Measurements from ENCODE around the gene SLF2.

SLF2 gene

DNA sequence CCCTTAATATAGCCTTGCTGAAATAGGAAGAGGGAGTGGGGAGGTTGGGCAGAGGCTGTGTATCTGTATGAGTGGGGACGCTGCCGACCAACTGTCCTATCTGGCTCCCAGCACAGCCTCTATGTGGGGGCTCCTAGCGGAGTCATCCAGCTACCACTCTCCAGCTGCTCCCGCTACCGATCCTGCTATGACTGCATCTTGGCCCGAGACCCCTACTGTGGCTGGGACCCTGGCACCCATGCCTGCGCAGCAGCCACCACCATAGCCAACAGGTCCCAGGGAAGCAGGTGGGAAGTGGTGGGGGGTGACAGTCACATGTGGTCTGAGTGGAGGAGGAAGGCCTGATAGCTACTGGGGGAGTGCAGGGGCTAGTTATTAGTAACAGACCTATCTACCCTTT is 67.9 kb downstream of the SLF2 start:
- no peak for DNase-seq (ENCODE audit: low read depth in 2 of 2)

DNA sequence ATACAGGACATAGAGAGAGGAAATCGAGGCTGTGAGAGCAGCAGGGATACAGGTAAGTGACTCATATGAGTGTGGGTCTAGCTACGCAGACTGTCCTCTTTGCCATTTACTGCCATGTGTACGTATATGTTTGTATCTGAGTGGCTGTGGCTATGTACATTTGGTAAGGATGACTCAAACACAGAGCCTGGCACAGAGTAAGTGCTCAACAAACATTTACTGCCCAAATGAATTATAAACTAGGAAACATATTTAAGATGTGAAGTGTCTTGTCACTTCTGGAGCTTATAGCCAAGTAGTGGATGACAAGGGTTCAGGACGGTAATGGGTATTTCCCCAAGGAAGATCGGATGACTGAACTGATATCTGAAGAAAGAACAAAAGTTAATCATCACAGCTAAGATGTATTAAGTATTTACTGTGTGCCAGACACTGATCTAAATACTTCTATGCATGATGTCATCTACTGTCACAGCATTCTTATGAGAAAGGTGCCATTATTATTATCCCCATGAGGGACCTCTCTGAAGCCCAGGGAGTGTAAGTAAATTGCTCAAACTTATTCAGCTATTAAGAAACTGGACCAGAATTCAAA is 68.5 kb downstream of the SLF2 start:
- no peak for DNase-seq (ENCODE audit: low read depth in 2 of 2)

DNA sequence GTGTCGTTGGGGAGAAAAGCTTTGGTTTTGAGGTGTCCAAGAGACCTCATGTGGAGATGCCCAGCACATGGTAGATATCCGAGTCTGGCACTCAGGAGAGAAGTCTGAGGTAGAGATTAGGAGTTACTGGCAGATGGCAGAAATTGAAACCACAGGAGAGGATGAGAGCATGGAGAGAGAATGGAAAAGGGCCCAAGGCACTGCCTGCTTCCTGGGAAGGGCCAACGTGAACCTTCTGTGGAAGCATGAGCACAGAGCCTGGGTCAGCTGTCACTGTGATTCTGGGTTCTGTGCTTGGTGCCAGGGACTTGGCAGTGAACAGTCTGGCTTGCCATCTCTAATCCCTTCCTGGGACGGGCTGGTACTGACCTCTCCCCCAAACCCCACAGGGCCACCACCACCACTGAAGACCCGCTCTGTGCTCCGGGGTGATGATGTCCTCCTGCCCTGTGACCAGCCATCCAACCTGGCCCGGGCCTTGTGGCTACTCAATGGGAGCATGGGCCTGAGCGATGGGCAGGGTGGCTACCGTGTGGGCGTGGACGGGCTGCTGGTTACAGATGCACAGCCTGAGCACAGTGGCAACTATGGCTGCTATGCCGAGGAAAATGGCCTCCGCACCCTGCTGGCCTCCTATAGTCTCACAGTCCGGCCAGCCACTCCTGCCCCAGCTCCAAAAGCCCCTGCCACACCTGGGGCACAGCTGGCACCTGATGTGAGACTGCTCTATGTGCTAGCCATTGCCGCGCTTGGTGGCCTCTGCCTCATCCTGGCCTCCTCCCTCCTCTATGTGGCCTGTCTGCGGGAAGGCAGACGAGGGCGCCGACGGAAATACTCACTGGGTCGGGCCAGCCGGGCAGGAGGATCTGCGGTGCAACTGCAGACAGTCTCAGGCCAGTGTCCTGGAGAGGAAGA is 70.4 kb downstream of the SLF2 start:
- no peak for DNase-seq (ENCODE audit: low read depth in 2 of 2)

DNA sequence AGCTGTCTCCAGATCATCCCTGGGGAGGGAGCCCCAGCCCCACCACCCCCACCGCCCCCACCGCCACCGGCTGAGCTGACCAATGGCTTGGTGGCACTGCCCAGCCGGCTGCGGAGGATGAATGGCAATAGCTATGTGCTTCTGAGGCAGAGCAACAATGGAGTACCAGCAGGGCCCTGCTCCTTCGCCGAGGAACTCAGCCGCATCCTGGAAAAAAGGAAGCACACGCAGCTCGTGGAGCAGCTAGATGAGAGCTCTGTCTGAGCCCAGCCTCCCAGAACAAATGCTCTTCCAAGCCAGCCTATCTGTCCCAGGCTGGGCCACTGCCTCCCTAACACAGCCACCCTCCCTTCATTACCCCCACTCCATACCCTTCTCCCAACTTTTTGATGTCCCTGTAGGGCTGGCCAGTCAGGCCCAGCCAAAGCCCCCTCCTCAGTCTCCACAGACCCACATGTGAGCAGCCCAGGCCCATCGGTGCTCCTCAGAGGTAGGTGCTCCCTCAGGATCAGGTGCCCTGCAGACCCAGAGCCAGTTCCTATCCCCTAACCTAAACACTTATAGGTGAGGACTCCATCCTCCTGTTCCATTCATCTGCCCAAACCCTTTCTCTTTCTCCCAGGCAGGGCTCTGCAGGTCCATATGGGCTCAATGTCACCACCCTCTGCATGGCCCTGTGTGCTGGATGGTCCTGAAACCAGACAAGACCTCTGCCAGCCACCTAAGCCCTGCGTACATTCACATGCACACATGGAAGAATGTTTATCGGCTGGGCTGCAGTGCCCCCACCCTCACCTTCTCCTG is 71.3 kb downstream of the SLF2 start:
- no peak for DNase-seq (ENCODE audit: low read depth in 2 of 2)

DNA sequence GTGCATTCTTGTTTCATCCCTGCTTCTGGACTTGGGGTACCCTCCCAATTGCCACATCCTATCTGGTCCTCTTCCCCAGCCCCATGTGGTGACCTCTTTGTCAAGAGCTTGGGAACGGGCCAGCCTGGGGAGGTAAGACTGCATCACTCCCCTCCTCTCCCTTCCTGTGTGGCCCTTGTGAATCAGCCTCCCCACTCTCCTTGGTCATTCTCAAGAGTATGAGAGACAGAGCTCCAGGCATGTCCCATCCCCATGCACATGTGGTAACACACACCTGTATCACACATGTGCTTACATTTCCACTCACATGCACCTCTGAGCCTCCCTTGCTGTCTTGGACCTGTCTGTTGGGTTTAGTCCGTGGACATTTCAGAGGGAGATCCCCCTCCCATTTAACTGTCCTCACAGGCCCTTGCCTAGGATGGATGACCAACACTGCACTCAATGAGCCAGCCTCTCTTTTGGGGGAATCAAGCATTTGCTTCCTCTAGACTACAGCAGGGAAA is 72.0 kb downstream of the SLF2 start:
- no peak for DNase-seq (ENCODE audit: low read depth in 2 of 2)

DNA sequence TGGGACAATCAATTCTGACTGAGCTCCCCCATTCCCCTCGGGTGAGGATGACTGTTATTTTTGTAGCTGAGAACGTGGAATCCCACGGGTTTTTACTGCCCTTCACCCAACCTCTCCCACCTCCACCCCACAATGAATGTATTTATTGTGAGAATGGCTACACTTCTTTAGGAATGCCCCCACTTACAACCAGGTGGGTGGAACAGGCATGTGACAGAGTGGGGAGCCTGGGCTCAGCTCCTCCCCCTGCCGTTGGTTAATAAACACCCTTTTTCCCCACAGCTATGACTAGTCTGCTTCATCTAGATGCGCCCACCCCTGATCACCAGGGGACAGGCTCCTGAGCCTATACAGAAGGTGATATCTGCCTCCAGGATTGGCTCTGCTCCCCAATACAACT is 72.6 kb downstream of the SLF2 start:
- DNase-seq (ENCODE audit: low read depth in 2 of 2): no peak

DNA sequence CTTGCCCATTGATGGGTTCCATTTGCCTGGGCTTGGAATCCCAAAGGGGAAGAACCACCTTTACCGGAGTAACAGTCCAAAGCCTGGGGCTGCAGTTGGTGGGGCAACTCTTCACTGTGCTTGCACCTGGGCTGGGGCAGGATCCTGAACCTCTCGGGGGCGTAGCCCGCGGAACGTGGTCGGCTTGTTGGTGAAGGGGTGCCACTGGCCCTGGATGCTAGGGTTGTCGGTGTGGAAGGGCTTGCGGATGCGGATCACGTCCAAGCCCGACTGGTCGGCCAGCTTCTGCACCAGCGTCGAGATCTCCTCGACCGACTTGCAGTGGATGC is 73.8 kb downstream of the SLF2 start:
- DNase-seq (ENCODE audit: low read depth in 2 of 2): no peak

DNA sequence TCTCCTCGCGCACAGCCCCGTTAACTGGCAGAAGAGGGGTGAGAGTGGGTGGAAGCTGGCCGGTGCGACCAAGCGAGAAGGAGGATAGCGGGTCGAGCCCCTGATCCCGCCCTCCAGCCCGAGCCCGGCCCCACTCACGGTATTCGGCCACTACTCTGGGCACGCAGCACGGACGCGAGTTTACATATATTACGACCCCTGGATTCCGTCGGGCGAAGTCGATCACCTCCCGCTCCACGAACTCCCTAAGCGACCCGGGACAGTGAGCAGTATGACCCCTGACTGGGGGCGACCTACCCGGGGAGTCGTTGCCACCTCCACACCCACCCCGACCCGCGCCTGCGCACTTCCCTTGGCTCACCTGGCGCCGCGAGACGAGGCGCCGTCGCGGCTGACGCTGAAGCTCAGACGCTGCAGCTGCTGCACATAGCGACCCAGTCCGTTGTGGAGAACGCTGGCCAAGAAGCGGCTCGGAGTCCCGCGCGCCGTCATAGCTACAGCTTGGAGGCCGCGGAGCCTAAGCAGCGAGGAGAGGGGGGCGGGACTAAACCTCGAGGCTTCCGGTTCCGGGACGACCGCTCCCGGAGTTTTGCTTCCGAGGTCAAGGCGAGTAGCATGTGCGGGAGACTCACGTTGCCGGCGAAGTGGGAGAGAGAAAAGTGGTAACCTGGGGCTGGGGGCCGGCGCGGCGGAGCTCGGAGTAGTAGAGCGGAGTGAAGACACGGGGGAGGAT is 74.4 kb downstream of the SLF2 start, which contains the start of the genes MRPL43 and TWNK:
MRPL43 (minus strand) TSS at position 546 of the 733 bp plus-strand sequence; CDS start at position 492, 54 bp downstream.
TWNK (plus strand) TSS at position 592 of the 733 bp plus-strand sequence. CDS start 668 bp downstream, outside the sequence.
- peak; percentile 74 to 77 for DNase-seq (ENCODE audit: low read depth in 2 of 2)

DNA sequence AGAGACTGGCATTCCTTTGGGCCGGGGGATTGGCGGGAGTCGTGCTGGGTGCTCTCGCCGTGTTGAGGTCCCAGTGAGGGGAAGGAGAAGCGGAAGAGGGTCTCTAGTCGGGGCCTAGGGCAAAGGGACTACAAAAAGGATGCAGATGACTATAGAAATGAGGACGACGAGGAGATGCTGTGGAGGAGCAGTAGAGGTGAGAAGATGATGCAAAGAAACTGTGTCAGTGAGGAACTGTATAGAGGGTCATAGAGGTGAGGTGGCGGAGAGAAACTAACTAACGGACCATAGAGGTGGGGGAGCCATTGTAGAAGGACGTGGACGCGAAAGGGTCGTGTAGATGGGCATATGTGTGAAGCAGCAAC is 74.9 kb downstream of the SLF2 start:
- DNase-seq (ENCODE audit: low read depth in 2 of 2): no peak

DNA sequence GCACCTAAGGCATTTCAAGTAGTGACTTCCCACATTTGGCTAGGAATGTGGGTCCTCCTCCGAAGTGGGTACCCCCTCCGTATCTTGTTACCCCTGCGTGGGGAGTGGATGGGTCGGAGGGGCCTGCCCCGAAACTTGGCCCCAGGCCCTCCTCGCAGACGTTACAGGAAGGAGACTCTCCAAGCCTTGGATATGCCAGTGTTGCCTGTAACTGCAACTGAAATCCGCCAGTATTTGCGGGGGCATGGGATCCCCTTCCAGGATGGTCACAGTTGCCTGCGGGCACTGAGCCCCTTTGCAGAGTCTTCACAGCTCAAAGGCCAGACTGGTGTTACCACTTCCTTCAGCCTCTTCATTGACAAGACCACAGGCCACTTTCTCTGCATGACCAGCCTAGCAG is 75.4 kb downstream of the SLF2 start:
- no peak for DNase-seq (ENCODE audit: low read depth in 2 of 2)

DNA sequence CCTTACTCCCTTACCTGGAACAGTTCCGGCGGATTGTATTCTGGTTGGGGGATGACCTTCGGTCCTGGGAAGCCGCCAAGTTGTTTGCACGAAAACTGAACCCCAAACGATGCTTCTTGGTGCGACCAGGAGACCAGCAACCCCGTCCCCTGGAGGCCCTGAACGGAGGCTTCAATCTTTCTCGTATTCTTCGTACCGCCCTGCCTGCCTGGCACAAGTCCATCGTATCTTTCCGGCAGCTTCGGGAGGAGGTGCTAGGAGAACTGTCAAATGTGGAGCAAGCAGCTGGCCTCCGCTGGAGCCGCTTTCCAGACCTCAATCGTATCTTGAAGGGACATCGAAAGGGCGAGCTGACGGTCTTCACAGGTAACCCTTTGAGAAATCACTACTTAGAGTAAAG is 76.3 kb downstream of the SLF2 start:
- no peak for DNase-seq (ENCODE audit: low read depth in 2 of 2)

DNA sequence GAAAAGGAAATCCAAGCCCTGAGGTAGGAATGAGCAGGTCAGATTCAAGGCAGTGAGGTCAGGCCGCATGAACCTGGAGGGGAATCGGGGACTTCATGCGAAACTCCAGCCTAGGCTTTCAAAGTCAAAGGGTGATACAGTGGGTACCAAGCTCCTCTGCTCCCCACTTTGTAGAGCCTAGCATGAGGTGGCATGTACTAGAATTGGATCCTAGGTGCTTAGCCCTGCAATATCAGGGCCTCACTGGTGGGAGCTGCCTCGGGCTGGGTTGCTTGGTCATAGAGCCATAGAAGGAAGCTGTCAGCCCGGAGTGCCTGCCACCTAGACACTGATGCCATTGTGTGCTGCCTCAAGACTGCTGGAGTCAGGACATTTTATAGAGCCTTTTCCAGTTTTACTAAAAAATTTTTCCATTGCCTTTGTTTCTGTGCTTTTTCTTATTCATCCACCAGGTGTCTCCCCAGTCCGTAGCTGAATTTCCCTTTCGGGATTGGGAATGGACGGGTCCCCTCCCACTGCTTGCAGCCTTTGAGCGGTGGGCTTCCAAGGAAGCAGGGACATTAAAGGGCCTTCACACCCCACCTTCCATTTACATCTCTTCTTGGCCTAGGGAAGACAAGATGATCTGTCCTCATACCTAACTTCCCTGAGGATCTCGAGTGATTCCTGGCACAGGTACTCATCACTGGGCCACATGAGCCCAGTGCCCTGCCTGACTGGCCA is 81.4 kb downstream of the SLF2 start:
- no peak for DNase-seq (ENCODE audit: low read depth in 2 of 2)

DNA sequence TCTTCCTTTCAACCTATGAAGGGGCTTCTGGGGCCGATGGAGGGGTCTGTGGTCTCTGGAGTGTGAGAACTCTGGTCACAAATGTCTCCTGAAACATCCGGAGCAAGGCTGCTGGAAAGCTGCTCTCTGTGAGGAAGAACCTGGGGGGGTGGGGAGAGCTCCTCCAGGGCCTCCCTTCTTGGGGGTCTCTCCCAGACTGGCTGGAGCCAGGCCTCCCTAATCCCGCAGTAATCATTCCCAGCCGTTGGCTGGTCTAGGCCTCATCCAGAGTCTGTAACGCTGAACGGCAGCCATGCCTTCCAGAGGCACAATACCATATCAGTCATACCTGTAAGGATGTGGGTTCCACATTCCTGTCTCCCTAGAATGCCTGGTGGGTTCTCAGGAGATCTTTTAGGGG is 82.4 kb downstream of the SLF2 start:
- no peak for DNase-seq (ENCODE audit: low read depth in 2 of 2)

DNA sequence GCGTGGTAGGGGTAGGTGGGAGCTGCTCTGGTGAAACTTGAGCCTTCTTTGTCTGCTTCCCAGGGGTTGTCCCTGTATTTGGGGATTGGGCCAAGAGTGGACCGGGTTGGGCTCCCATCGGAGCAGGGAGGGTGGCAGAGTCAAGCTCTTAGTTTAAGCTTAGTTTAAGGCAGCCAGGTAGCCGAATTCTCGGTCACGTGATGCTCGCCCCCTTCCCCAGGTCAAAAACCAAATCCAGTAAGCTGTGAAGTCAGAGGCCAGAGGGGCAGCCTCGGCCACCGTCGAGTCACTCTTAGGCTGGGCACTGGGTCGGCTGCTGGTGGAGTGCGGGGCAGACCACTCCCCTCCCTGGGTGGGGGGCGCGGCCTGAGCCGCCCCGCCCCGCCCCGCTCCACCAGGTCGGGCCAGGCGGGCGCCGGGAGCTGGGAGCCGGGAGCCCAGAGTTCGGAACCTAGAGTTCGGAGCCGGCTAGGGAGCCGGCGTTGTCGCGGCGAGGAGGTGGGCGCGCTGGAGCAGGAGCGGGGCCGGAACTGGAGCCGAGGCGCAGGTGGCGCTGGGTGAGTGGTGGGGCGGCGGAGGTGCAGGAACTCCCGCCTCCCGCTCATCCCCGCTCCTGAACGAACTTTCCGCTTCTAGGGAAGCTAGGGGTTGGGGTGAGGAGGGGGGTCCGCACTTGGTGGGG is 84.1 kb downstream of the SLF2 start:
- peak in 1 of 2 donors; percentile 16 for DNase-seq (ENCODE audit: low read depth in 2 of 2)

DNA sequence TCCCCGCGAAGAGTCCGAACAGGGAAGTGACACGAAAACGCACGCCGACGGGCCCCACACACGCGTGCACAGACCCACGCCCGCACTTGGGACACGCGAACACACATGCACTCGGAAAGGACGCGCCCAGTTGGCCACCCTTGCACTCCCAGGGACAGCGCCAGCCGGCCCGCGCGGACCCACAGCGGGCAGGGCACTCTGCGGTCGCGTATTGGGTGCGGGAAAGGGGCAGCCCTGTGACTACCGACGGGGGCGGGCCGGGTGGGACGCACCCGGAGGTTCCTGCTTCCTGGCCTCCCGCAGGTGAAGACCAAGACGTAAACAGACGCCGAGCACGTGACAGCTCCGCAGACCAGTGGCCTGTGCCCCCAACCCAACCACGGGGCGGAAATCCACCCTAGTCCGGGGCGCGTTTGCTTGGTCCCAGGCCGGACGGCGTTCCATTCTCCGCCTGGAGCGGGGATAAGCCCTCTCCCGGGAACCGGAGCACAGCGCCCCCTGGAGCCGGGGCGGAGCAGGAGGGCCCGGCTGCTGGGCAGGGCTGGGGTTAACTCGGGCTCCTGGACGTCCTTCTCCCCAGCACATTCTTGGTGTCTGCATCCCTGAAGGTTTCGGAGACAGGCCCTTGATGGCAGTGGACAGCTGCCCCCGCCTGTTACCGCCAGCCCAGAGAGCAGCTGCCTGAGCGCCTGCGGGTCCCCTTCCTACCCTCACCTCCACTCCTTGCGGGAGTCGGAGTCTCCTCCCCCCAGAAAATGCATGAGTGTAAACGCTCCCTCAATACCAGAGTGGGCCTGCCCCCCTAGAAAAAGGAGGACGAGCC is 84.8 kb downstream of the SLF2 start:
- DNase-seq (ENCODE audit: low read depth in 2 of 2): peak in 1 of 2 donors; percentile 57

DNA sequence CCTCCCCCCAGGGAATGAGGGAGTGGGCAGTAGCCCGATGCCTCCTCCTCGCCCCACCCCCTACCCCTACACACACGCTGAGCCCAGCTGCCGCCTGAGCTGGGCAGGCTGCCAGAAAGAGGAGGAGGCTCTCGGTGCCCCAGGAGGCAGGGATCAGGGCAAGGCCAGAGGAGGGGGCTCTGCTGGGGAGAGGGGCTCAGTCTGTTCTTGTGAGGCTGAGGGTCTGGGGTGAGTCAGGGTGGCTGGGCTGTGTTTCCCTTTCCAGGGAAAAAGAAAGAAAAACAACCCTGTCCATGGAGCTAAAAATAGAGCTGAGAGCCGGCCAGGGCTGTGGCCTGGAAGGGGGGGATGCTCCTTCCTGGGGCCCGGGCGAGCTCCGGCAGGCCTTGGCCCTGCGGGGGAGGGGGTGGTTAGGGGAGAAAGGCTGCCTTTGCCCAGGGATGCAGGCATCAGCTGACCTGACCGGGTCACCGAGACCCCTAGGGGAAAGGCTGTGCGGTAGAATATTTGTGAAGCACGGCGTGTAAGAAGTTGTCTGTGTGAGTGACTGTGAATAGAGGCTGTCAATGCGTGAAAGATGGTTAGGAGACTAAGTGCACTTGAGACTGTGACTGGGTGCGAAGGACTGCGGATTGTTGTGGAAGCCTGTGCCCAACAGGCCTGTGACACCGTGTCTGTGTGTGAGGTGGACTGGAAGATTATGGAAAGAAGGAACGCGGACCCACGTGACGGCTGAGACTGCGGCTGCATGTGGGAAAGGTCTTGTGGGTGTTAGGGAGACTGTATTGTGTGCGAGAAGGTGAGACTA is 85.6 kb downstream of the SLF2 start:
- peak in 1 of 2 donors; percentile 49 for DNase-seq (ENCODE audit: low read depth in 2 of 2)

DNA sequence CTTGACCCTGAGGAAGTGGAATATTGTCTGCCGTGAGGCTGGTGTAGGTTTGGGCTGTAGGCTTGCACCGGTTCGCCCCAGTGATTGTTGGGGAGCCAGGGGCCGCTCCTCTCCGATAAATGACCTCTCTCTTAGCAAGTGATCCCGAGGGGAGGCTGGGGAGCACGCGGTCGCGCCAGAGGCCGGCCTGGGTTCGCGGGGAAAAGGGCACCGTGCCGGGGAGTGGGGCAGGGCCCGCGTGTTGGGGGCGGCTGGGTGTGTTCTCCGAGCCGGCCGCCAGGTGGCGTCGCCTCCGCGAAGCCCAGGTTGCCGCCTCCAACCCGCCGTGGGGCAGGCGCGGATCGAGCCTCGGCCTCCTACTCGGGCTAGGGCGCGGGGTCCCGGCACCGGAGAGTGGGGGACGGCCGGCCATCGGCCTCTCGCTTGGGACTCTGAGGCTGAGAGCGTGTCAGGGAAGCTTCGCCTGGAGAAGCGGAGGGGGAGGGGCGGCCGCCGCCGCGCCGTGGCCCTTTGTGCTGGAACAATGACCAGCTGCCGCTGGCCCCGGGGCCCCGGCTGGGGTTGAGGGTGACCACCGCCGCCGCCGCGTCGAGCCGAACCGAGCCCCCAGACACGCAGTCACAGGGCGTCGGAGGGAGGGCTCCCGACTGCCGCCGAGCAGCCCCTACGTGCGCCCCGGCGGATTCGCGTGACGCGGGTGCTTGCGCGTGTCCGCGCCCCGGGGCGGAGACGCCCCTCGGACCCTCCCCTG is 86.4 kb downstream of the SLF2 start:
- DNase-seq (ENCODE audit: low read depth in 2 of 2): peak in 1 of 2 donors; percentile 73

DNA sequence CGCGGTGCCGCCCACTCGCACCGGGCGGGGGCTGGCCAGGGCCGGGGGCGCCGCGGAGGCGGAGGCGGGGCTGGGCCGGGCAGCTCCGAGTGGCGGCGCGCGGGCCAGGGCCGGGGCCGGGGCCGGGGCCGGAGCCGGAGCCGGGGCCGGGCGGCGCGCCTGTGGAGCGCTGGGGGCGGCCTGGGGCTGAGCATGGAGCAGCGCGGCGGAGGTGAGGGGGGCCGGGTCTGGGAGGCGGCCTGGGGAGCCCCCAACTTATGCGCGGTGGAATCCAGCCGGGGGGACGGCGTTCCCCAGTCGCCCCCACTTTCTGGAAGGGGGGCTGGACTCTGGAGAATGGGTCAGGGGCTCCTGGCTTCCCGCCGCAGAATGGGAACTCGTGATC is 87.0 kb downstream of the SLF2 start, which contains the start of gene LZTS2:
LZTS2 (plus strand) TSS at position 67 of the 385 bp plus-strand sequence. CDS start 2,731 bp downstream, outside the sequence.
- no peak for DNase-seq (ENCODE audit: low read depth in 2 of 2)
